ENCODE results near the gene LATS2. TPM values are rescaled to one million over a fixed set of nuclear protein-coding genes. Genes with fewer than 3 reads are reported as not detected.

The LATS2 gene
- total RNA-seq, 1 donor from 2014 or later = 29.8 TPM

DNA sequence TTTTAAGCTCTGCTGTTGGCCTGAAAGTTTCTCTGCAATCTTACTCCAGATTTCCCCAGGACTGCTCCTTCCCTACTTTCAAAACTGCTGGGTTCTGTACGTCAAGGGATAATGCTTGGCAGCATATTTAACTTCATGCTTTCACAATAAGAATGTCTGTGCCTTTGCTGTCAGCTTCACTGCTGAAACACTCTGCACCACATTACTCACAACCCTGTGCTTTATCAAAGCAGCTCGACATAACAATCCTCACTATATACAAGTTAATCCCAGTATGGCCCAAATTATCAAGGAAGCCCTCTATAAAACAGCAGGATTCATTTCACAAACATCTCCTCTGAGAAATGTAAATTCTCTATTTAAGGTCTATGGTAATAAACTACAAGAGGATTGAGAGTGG is 17.5 kb downstream of the LATS2 start:
- H3K27me3 Mint-ChIP-seq (ENCODE audit: unreplicated experiment) = peaks cover 5% of the 10 kb centered on the region
- no peak overlapping the region for H3K4me3 Mint-ChIP-seq (ENCODE audit: unreplicated experiment)
- peaks cover 42% of the 10 kb centered on the region for H3K4me1 Mint-ChIP-seq (ENCODE audit: unreplicated experiment)
- H3K27ac Mint-ChIP-seq (ENCODE audit: unreplicated experiment) = no peak overlapping the region
- H3K9me3 Mint-ChIP-seq (ENCODE audit: unreplicated experiment) = no peaks in the 10 kb centered on the region
- TF ChIP-seq, protein P1, sequence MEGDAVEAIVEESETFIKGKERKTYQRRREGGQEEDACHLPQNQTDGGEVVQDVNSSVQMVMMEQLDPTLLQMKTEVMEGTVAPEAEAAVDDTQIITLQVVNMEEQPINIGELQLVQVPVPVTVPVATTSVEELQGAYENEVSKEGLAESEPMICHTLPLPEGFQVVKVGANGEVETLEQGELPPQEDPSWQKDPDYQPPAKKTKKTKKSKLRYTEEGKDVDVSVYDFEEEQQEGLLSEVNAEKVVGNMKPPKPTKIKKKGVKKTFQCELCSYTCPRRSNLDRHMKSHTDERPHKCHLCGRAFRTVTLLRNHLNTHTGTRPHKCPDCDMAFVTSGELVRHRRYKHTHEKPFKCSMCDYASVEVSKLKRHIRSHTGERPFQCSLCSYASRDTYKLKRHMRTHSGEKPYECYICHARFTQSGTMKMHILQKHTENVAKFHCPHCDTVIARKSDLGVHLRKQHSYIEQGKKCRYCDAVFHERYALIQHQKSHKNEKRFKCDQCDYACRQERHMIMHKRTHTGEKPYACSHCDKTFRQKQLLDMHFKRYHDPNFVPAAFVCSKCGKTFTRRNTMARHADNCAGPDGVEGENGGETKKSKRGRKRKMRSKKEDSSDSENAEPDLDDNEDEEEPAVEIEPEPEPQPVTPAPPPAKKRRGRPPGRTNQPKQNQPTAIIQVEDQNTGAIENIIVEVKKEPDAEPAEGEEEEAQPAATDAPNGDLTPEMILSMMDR (IDR thresholded peaks at IDR 0.05; ENCODE audit: unreplicated experiment) = no peak
- peaks cover 21% of the 10 kb centered on the region for H3K36me3 Mint-ChIP-seq (ENCODE audit: low read depth, unreplicated experiment)
- no peak for DNase-seq (ENCODE audit: low spot score)

DNA sequence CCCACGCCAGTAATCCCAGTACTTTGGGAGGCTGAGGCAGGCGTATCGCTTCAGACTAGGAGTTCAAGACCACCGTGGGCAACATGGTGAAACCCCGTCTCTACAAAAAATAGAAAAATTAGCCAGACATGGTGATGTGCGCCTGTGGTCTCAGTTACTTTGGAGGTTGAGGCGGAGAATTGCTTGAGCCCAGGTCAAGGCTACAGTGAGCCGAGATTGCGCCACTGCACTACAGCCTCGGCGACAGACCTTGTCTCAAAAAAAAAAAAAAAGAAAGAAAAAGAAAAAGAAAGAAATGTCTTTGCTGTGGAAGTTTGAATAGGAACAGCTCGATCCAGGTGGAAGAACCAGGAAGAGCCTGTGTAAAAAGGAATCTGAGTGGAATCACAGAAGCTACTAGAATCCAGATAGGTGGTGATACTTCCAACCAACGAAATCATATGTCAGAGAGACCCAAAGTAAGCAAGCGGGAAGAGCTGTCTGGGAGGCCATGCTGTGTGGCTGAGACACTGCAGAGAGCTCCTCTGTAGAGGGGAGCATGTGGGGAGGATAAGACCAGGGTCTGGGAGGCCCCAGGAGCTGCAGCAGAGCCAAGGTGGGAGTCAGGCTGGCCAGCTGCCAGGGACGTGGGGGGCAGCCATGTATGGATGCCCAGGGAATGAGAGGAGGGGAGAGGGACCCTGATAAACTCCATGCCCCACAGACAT is 21.1 kb downstream of the LATS2 start:
- H3K27me3 Mint-ChIP-seq (ENCODE audit: unreplicated experiment) = peaks cover 3% of the 10 kb centered on the region
- peak overlapping the region; percentile 68 for H3K27ac Mint-ChIP-seq (ENCODE audit: unreplicated experiment)
- H3K4me3 Mint-ChIP-seq (ENCODE audit: unreplicated experiment) = no peak overlapping the region

DNA sequence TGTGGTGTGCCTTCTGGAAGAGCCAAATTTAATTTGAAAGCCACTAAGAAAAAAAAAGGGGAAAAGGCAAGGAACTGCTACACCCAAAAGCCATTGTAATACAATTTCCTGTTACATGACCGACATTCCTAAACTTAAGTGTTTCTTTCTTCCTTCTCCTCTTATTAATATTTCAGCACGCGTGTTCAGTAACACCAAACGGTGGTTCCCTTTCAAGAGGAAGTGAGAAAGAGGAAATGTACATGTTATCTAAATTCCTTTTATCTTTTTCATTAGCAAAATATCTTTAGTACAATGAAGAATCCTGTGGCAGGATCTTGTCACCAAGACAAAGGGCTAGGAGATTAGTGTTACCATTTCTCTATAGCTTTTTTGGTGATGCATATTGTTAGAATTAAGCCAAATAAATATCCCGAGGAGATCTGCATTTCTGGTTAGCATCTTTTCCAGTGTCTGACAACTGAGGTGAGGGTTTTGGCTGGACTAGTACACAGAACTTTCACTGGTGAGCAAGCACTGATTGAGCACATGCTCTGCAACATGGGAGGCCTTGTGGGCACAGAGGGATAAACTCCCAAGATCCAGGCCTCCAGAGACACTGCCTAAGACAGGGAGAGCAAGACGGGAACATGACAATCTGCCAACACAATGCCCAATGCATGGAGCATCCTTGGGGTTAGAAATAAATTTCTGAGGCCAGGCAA is 22.1 kb downstream of the LATS2 start:
- Mint-ChIP-seq H3K4me1 (ENCODE audit: unreplicated experiment) (peaks cover 53% of the 10 kb centered on the region), H3K36me3 (ENCODE audit: low read depth, unreplicated experiment) (peaks cover 12% of the 10 kb centered on the region)
- TF ChIP-seq, protein P1 (IDR thresholded peaks at IDR 0.05; ENCODE audit: unreplicated experiment) = no peak

More for the DNA sequence above, 21.1 kb downstream of the LATS2 start:
- Mint-ChIP-seq H3K36me3 (ENCODE audit: low read depth, unreplicated experiment) (peaks cover 20% of the 10 kb centered on the region), H3K9me3 (ENCODE audit: unreplicated experiment) (no peaks in the 10 kb centered on the region), H3K4me1 (ENCODE audit: unreplicated experiment) (peaks cover 46% of the 10 kb centered on the region)
- TF ChIP-seq, protein P1 (IDR thresholded peaks at IDR 0.05; ENCODE audit: unreplicated experiment) = no peak
- no peak for DNase-seq (ENCODE audit: low spot score)

DNA sequence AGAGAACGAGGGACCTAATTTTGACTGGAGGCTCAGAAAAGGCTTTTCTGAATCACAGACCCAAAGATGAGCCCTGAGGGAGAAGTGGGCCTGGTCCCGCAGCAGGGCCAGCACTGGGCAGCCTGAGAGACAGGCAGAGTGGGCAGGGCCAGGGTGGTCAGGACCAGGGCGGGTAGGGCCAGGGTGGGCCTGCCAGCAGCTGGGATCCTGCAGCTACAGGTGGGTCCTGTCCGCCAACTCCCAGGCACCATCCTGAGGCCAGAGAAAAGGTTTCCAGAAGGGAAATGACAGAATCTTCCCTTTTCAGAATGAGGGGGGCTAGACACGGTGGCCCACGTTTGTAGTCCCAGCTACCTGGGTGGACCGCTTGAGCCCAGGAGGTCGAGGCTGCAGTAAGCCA is 23.7 kb downstream of the LATS2 start:
- peaks cover 5% of the 10 kb centered on the region for H3K27me3 Mint-ChIP-seq (ENCODE audit: unreplicated experiment)
- H3K4me3 Mint-ChIP-seq (ENCODE audit: unreplicated experiment) = peak overlapping the region; percentile 31
- peaks cover 5% of the 10 kb centered on the region for H3K36me3 Mint-ChIP-seq (ENCODE audit: low read depth, unreplicated experiment)
- H3K9me3 Mint-ChIP-seq (ENCODE audit: unreplicated experiment) = no peaks in the 10 kb centered on the region
- H3K27ac Mint-ChIP-seq (ENCODE audit: unreplicated experiment) = peak overlapping the region; percentile 4
- H3K4me1 Mint-ChIP-seq (ENCODE audit: unreplicated experiment) = peaks cover 69% of the 10 kb centered on the region
- TF ChIP-seq, protein P1 (IDR thresholded peaks at IDR 0.05; ENCODE audit: unreplicated experiment) = no peak
- DNase-seq (ENCODE audit: low spot score) = no peak

More for the DNA sequence above, 22.1 kb downstream of the LATS2 start:
- no peak for DNase-seq (ENCODE audit: low spot score)
- Mint-ChIP-seq H3K4me3 (ENCODE audit: unreplicated experiment) (peak overlapping the region; percentile 67), H3K27me3 (ENCODE audit: unreplicated experiment) (peaks cover 5% of the 10 kb centered on the region), H3K27ac (ENCODE audit: unreplicated experiment) (peak overlapping the region; percentile 95), H3K9me3 (ENCODE audit: unreplicated experiment) (no peaks in the 10 kb centered on the region)

DNA sequence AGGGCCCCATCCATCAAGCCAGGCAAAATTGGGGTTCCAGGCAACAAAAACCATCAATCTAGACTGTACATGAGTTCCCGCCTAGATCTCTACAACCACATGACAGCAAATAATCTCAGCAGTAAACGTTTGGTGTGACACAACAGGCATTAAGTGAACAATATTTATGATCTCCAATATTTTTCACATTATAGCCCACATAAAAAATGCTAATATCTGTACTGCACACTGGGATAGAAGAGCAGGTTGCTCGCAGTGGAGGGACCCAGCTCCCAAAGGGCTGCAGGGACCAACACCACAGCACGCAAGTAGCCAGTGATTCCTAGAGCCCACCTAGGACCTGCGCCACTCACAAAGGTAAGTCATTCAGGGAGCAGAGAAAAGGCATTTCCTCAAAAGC is 25.9 kb downstream of the LATS2 start:
- peak overlapping the region; percentile 79 for H3K27ac Mint-ChIP-seq (ENCODE audit: unreplicated experiment)
- TF ChIP-seq, protein P1 (IDR thresholded peaks at IDR 0.05; ENCODE audit: unreplicated experiment) = no peak
- peaks cover 64% of the 10 kb centered on the region for H3K4me1 Mint-ChIP-seq (ENCODE audit: unreplicated experiment)
- peaks cover 6% of the 10 kb centered on the region for H3K27me3 Mint-ChIP-seq (ENCODE audit: unreplicated experiment)
- H3K4me3 Mint-ChIP-seq (ENCODE audit: unreplicated experiment) = no peak overlapping the region
- DNase-seq (ENCODE audit: low spot score) = no peak
- peaks cover 4% of the 10 kb centered on the region for H3K9me3 Mint-ChIP-seq (ENCODE audit: unreplicated experiment)
- H3K36me3 Mint-ChIP-seq (ENCODE audit: low read depth, unreplicated experiment) = peaks cover 5% of the 10 kb centered on the region
